GM19452 (cell line): Measurements from ENCODE around the gene SLC5A2.
"Not testable (repeated sequence)": the region's sequence is repeated elsewhere in the genome, so short reads cannot be mapped to it uniquely, and the experiment has no call there.

ENCODE experiments used
- ATAC-seq: cut with Tn5 transposase; IDR thresholded peaks from one replicate; pipeline ENCODE4 v1.9.1; 2021; ENCODE audit not compliant: unreplicated experiment

Gene SLC5A2

GRCh38 chr16:31483081-31483480 lies at the start of gene SLC5A2:
TSS of gene SLC5A2 (plus strand) at chr16:31483123. CDS start at chr16:31483137, 14 bp downstream.
- ATAC-seq = no peak

- ATAC-seq = no peak
These were observed 47.3 kb upstream of the SLC5A2 start for GRCh38 chr16:31435341-31436220.

DNA sequence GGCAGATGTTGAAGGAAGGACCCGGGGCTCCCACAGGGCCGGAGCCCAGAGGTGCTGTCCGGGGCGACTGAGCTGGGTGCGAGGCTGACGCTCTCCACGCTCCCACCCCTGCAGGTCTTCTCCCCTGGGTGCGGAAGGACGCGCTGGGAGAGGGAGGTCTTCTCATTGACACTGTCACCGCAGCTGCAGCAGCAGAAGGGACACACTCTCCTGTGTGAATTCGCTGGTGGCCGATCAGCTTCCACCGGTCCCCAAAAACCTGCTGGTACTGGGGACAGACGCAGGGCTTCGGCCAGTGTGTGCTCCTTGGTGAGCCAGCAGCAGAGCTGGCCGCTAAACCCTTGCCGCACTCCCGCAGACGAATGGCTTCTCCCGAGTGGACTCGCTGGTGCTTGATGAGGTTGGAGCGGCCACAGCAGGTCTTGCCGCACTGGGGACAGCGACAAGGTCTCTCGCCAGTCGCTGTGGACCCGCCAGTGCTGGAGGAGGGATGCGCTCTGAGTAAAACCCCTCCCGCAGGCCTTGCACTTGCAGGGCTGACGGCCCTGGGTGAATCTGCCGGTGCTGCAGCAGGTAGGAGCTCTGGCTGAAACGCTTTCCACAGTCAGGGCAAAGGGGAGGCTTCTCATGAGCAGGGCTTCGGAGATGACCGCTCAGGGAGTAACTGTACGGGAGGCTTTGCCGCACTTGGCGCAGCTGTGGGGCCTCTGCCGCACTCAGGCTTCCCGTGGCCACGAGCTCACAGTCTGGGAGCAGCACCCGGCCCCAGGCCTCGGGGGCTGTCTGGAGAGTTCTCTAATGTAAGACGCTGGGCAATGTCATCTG lies 46.5 kb upstream of the SLC5A2 start:
- no peak for ATAC-seq

DNA sequence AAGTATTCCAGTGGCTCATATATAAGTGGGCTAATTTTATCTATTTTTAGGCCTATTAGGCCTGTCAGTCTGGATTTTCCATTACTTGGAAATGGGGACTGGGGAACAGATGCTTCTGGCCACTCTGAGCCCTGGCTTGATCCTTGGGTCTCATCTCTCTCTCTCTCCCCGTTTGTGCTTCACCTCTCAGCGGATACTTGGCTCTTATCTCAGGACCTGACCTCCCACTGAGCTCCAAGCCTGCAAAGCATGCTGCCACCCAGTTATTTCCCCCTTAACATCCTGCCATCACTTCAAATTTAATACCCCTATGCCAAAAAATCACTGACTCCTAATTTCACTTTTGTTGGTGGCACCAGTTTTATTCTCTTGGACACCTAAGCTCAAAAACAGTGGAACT lies 44.5 kb upstream of the SLC5A2 start:
- no peak for ATAC-seq

GRCh38 chr16:31439023-31439422 lies 43.9 kb upstream of the SLC5A2 start:
- ATAC-seq = not testable (repeated sequence)

DNA sequence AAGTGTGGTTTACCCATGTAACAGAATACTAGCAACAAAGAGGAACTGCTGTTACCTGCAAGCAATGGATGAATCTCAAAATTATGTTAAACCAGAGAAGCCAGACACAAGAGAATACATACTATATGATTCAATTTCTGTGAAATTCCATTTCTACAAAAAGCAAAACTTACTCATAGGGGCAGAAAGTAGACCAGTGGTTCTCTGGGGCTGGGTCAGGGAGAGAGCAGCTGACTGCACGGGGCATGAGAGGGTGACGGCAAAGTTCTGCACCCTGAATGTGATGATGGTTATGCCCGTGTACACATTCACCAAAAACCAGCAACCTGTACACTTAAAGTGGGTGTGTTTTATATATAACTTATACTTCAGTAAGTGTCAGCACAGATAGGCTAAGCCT lies 43.4 kb upstream of the SLC5A2 start:
- no peak for ATAC-seq

DNA sequence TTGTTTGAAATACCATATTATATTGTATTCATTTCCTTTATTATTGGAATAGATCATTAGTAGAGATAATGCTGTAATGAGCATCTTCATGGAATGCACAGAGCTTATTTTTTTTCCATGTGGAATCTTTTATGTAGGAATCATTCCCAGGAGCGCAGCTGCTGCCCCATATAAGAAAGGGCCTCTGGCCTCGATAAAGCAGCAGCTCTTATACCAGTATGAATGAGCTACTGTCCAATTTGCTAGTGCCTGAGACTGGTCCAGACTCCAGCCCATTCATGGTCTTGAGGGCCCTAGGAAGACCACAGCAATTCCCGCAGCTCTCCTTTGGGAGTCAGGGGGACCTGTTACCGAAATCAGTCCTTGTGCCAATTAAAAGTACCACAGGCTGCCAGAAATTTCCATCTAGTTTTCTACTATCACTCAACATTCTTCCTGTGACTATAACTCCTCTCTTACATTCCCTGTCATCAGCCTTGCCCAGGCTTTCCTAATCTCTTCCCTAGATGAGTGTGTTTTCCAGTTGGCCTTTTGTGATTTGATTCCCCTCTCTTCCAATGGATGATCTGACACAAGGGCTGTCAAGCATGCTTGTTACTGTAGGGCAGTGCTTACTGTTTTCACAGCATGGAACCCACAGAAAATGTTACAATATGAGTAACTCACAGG lies 42.3 kb upstream of the SLC5A2 start:
- no peak for ATAC-seq

- ATAC-seq = no peak
These were observed 41.0 kb upstream of the SLC5A2 start for GRCh38 chr16:31441956-31442355.

DNA sequence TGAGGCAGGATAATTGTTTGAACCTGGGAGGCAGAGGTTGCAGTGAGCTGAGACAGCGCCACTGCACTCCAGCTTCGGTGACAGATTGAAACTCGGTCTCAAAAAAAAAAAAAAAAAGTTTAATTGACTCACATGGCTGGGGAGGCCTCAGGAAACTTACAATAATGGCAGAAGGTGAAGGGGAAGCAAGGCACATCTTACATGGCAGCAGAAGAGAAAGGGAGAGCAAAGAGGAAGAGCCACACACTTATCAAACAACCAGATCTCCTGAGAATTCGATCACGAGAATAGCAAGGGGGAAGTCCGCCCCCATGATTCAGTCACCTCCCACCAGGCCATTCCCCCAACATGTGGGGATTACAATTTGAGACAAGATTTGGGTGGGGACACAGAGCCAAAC lies 37.0 kb upstream of the SLC5A2 start:
- not testable (repeated sequence) for ATAC-seq

GRCh38 chr16:31451201-31451600 lies 31.7 kb upstream of the SLC5A2 start:
- ATAC-seq = no peak

GRCh38 chr16:31451681-31452351 lies 31.1 kb upstream of the SLC5A2 start:
- ATAC-seq = no peak

DNA sequence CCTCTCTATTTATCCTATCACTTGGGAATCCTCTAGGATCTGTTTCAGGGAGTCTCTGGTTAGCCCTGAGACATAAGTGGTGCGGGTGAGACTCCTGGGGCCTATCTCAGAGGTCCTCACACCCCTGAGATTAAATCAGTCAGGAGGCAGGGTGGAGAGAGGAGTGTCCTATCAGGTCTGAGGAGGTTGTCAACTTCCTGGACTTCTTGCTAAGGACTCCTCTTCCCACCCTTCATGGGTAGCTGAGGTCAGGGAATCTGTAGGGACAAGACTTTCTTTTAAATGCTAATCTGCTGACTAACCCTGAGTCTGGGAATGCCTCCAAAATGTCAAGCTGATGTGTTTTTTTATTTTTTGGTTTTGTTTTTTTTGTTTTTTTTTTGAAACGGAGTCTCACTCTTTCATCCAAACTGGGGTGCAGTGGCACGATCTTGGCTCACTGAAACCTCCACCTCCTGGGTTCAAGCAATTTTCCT lies 30.3 kb upstream of the SLC5A2 start:
- no peak for ATAC-seq

DNA sequence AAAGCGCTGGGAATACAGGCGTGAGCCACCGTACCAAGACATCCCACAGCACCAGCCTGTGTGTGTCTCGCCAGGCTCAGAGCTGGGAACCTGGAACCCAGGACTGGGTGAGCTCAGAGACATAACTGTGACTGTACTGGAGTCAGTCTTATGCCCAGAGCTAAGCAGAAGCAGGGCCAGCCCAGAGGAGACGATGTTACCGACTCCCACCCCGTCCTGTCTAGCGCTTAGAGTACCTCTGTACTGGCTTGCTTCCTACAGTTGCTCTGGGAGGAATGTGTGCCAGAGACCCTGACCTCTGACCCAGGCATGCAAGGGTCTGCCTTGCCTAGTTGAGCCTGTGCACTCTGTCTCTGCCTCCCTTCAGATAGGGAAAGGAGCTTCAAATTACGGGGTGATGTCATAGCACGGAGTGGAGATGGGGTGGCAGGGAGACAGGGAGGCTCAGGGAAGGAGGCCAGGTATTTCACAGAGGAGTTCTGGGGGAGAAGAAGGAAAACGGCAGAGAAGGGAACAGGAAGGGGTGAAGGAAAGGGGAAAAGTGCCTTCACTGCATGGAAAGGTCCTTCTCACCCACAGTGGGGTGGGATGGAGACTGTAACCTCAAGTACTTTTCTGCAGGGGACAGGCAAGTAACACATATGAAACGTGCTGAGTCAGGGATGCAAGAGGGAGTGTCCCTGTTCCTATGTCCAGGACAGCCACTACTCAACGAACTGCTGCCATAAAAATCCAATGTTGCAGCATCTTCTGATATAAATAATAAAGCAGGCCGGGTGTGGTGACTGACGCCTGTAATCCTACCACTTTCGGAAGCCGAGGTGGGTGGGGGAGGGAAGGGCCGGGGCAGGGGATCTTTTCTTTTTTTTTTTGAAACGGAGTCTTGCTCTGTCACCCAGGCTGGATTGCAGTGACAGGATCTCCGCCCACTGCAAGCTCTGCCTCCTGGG lies 29.4 kb upstream of the SLC5A2 start:
- ATAC-seq = no peak

DNA sequence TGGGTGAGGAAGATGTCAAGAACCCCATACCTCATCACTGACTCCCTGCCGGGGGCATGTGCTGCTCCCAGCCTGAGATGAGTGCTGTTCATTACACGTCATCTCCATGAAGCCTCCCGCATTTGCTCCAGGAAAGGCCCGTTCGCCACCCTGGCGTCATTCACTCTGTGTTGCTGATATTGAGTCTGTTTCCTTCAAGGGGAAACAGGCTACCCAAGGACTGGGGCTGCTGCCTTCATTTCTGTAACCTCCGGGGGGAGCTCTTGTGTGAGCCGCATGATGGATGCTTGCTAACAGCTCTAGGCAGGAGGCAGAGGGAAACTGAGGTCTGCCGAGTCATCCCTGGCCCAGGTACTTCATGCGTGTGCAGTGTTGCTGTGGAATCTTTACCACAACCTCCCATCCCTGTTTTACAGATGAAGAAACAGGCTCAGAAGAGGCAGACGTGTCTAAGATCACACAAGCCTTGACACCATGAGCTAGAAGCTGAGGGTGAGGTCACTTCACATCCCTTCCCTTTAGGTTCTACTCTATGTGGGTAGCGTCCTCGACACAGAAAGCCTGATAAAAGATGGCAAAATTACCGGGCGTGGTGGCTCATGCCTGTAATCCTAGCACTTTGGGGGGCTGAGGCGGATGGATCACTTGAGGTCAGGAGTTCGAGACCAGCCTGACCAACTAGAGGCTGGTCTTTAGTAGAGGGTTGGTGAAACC lies 27.2 kb upstream of the SLC5A2 start:
- ATAC-seq = no peak

DNA sequence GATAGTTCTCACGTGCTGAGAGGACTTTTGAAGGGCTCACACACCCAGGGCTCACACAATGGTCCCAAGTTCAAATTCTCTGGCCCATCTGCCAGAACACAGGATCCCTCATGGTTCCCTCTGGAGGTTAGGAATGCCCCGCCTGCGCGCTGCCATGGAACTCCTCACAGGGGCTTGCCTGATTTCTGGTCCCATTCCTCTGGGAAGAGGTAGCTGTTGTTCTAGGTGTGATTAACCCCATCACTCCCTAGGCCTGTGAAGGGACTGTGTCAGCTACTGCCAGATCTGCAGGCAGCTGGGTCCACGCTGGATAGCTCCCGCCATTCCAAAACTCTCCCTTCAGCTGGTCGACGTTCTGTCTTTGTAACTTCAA lies 25.9 kb upstream of the SLC5A2 start:
- ATAC-seq = no peak

- peak; percentile 12 for ATAC-seq
These were observed 24.7 kb upstream of the SLC5A2 start for GRCh38 chr16:31458073-31458843.

DNA sequence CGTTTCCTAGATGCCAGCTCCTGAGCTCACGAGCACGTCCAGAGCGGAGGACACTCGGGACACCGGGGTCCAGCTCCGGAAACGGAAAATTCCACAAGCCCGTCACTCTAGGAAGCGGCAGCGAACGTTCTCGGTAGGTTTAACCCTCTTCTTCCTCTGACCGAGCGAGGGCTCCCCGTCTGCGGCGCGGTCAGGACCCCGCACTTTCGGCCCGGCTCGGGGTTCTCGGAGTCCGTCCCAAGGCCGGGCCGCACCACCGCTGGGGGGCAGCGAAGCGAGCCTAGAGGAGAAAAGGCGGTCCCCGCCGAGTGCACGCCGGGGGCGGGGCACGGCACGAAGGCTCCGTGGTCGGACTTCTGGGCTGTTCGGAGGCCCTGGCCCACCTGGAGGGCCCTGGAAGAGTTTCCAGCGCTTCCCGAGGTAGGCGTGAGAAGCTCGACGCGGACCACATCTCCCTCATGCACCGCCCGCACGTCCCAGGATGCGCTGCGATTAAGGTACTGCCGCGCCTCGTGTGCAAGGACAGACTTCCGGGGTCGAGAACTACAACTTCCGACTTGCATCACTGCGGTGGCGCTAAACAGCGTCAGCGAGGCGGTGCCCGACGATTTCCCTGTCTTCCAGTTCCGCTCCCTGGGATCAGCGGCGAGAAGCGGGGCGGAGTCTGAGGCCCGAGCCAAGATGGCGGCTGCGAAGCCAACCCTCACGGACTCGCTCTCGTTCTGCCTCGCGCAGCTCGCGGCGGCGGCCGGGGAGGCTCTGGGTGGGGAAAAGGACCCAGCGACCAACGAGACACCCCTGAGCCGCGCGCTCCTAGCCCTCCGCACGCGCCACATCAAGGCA lies 23.9 kb upstream of the SLC5A2 start, which contains the start of gene ARMC5:
Gene ARMC5, plus strand, starts transcription at position 658 of the 843 bp plus-strand sequence. Its CDS starts 24 bp downstream, at position 682.
- peak; percentile 71 for ATAC-seq
